SK-N-SH treated with all-trans-retinoic acid at 6 μM for 48 hours (cell line): ENCODE data around the gene LRRC55.

Experiments used
- ARNTL ChIP-seq: fragments of 450-650 bp; formaldehyde crosslinking; IDR thresholded peaks from 2 replicates; pipeline ENCODE4 v1.5.0; 2020; ENCODE audit warnings: low read depth, mild to moderate bottlenecking, moderate library complexity, borderline replicate concordance
- GLIS3 ChIP-seq: fragments of 250-450 bp; sonication (Bioruptor Pico); IDR thresholded peaks from 2 replicates; pipeline ENCODE4 v1.5.0; 2020; ENCODE audit warnings: mild to moderate bottlenecking, moderate library complexity

DNA sequence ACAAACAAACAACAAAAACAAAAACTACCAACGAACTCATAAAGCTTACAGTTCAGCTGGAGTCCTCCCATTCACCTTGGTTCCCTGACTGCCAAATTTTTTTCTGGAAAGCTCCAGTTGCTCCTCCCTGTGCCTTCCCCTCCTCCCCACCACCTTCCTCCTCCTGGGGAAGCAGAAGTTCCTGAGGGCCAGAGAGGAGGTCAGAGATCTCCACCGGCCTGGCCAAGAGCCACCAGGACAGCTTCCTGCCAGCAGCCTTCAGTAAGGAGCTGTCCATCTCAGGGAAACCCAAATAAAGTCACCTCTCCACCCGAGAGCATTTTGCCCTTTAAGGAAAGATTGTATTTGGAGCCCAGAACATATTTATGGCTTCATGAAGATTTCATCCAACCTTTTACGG, 35.3 kb downstream of the LRRC55 start:
- TF ChIP-seq ARNTL (no peak), GLIS3 (CRISPR knock-in tag) (no peak)
